GM12878 (cell line): Measurements from ENCODE around the gene SPATS1. TPM values are rescaled to one million over a fixed set of nuclear protein-coding genes. Genes with fewer than 3 reads are reported as not detected.

Experiments used
- BACH1 ChIP-seq: fragments of 450-650 bp; IDR thresholded peaks from 2 replicates; pipeline ENCODE4 v1.6.1; 2017; ENCODE audit warnings: mild to moderate bottlenecking, borderline replicate concordance
- BCL11A ChIP-seq: IDR thresholded peaks from 2 replicates; pipeline ENCODE4 v1.6.1; 2011; ENCODE audit warnings: low read depth, low read length
- BHLHE40 ChIP-seq, 2 experiments: fragments of 450-650 bp in 1 of 2; IDR thresholded peaks; 2 replicates each; pipeline ENCODE4 v1.6.1; 2011 to 2017; ENCODE audit warnings: low read depth in 2 of 2, borderline replicate concordance in 1 of 2, improper control_type of control experiment in 1 of 2, low read length in 1 of 2, mild to moderate bottlenecking in 1 of 2
- BRCA1 ChIP-seq: IDR thresholded peaks from 2 replicates; pipeline ENCODE4 v1.6.1; 2011; ENCODE audit warnings: low read depth, low read length, improper control_type of control experiment
- ELK1 ChIP-seq: IDR thresholded peaks from 2 replicates; pipeline ENCODE4 v1.6.1; 2012; ENCODE audit warnings: low read depth, low read length, improper control_type of control experiment
- EP300 ChIP-seq, 2 experiments: fragments of 150-350 bp in 1 of 2; IDR thresholded peaks; 2 replicates each; pipeline ENCODE4 v1.6.1; 2011 to 2012; ENCODE audit warnings: low read depth in 2 of 2, low read length in 2 of 2, borderline replicate concordance in 1 of 2, improper control_type of control experiment in 1 of 2, inconsistent platforms in 1 of 2; ENCODE audit not compliant: control insufficient read depth in 1 of 2
- EZH2 ChIP-seq: IDR thresholded peaks from 2 replicates; pipeline ENCODE4 v1.6.1; 2012; ENCODE audit warnings: low read depth, mild to moderate bottlenecking, control low read depth, inconsistent platforms, low read length, borderline replicate concordance; ENCODE audit not compliant: control insufficient read depth
- MAX ChIP-seq: IDR thresholded peaks from 2 replicates; pipeline ENCODE4 v1.6.1; 2012; ENCODE audit warnings: low read depth, low read length, improper control_type of control experiment
- MEF2A ChIP-seq: IDR thresholded peaks from 2 replicates; pipeline ENCODE4 v1.6.1; 2011; ENCODE audit warnings: low read depth, mild to moderate bottlenecking, low read length, moderate library complexity; ENCODE audit not compliant: insufficient read depth
- RBBP5 ChIP-seq: fragments of 200-600 bp; sonication (generic); conservative IDR thresholded peaks from 2 replicates; pipeline ENCODE4 v1.6.1; 2016
- RELB ChIP-seq: fragments of 450-650 bp; IDR thresholded peaks from 2 replicates; pipeline ENCODE4 v1.6.1; 2017; ENCODE audit warnings: low read depth, mild to moderate bottlenecking, moderate library complexity
- SIN3A ChIP-seq: IDR thresholded peaks from 2 replicates; pipeline ENCODE4 v1.6.1; 2012; ENCODE audit warnings: low read depth, low read length, improper control_type of control experiment
- SKIL ChIP-seq: fragments of 450-650 bp; IDR thresholded peaks from 2 replicates; pipeline ENCODE4 v1.6.1; 2017; ENCODE audit warnings: mild to moderate bottlenecking, low read depth, inconsistent platforms; ENCODE audit not compliant: poor library complexity, severe bottlenecking
- SMAD5 ChIP-seq: IDR thresholded peaks from 2 replicates; pipeline ENCODE4 v1.6.1; 2016; ENCODE audit warnings: antibody characterized with exemption, low read depth
- TBL1XR1 ChIP-seq: IDR thresholded peaks from 2 replicates; pipeline ENCODE4 v1.6.1; 2012; ENCODE audit warnings: low read depth, low read length, improper control_type of control experiment
- TCF3 ChIP-seq: IDR thresholded peaks from 2 replicates; pipeline ENCODE4 v1.6.1; 2012; ENCODE audit warnings: low read depth, mild to moderate bottlenecking, low read length, borderline replicate concordance; ENCODE audit not compliant: insufficient read depth
- ZNF207 ChIP-seq: fragments of 450-650 bp; IDR thresholded peaks from 2 replicates; pipeline ENCODE4 v1.6.1; 2014; ENCODE audit warnings: antibody characterized with exemption, mild to moderate bottlenecking, borderline replicate concordance
- ZNF217 ChIP-seq: fragments of 450-650 bp; IDR thresholded peaks from 2 replicates; pipeline ENCODE4 v1.6.1; 2017; ENCODE audit warnings: antibody characterized with exemption, mild to moderate bottlenecking
- ZNF687 ChIP-seq: fragments of 450-650 bp; IDR thresholded peaks from 2 replicates; pipeline ENCODE4 v1.6.1; 2017; ENCODE audit warnings: mild to moderate bottlenecking, moderate library complexity
- polyA plus RNA-seq, 11 experiments: library from polyadenylated mRNA; depleted of rRNA in 4 of 11; unstranded in 6 of 11; stranded (reverse) in 5 of 11; fragments of >200 nt; fragmentation: Nextera tagmentation in 4 of 11; fragmentation: Illumina TruSeq in 1 of 11; extraction: Ambion mirVana in 4 of 11; extraction: Trizol in 1 of 11; gene quantifications; 1 replicate in 1 of 11; 2 replicates in 10 of 11; pipeline versions ENCODE4 v1.2.1 to v1.2.3, GENCODE V29; 2011 to 2016; ENCODE audit warnings: inconsistent platforms in 2 of 11, missing spikeins in 2 of 11, low read depth in 1 of 11
- total RNA-seq, 4 experiments: library from RNA; depleted of rRNA in 3 of 4; stranded (reverse); fragments of >200 nt in 3 of 4; fragmentation: Illumina TruSeq in 1 of 4; extraction: Trizol in 1 of 4; gene quantifications; 2 replicates each; pipeline versions ENCODE4 v1.2.1 to v1.2.3, GENCODE V29; 2013 to 2021

The SPATS1 gene
- total and polyA plus RNA-seq, 10 of the 15 experiments (the other 5 are each of a cell fraction or from before 2014, with no cell fraction given), result 0.12 TPM; not detected in 9

- TF ChIP-seq ZNF687 (peak; percentile 66; the same call in 1 of the 2 replicates), MAX (peak; percentile 78), ELK1 (0 out of 2 replicates have a peak, but pooled peaks have one; percentile 29), EZH2 (no peak), RELB (peak; percentile 78), BRCA1 (no peak), TBL1XR1 (no peak), ZNF207 (peak; percentile 82; the same call in 1 of the 2 replicates), SMAD5 (peak; percentile 68; the same call in 1 of the 2 replicates), ZNF217 (peak; percentile 95), MEF2A (peak; percentile 65), RBBP5 (no peak), EP300 (IDR thresholded peaks at IDR 0.05; ENCODE audit: borderline replicate concordance in 1 of 2, control insufficient read depth in 1 of 2, low read depth in 2 of 2, low read length in 2 of 2) (no peak), BCL11A (no peak), BHLHE40 (IDR thresholded peaks at IDR 0.05; ENCODE audit: borderline replicate concordance in 1 of 2, low read depth in 2 of 2, low read length in 1 of 2) (peak; percentile 63 to 68; a peak in 2 of 4 replicates), TCF3 (peak; percentile 54; the same call in 1 of the 2 replicates), BACH1 (peak; percentile 77), SKIL (peak; percentile 53), SIN3A (peak; percentile 97)
These were observed 29.3 kb upstream of the SPATS1 start, which contains the start of gene AARS2 (continued) for GRCh38 chr6:44312901-44313788.
